Uterus (tissue), 4 donors: ENCODE measurements around the gene CDC42. TPM values are rescaled to one million over a fixed set of nuclear protein-coding genes. Genes with fewer than 3 reads are reported as not detected.
A peak's percentile ranks its signal among the peaks of the same experiment; 100 is the strongest.

Source experiments
- DNase-seq, 2 donors: peaks; one replicate each; pipeline ENCODE4 v3.0.0-alpha.2; 2019 to 2020
- H3K27ac ChIP-seq, 2 donors: fragments of 200-600 bp; sonication (generic); 1 replicate in 1 of 2; 2 replicates in 1 of 2; pipeline ENCODE4 v1.5.1; 2016 to 2018
- H3K27me3 ChIP-seq, 2 donors: fragments of 200-600 bp; sonication (generic); one replicate each; pipeline ENCODE4 v1.5.1; 2018 to 2019; ENCODE audit warnings: control low read depth in 1 of 2
- H3K36me3 ChIP-seq, 2 donors: fragments of 200-600 bp; sonication (generic); one replicate each; pipeline ENCODE4 v1.5.1; 2019; ENCODE audit warnings: control low read depth in 1 of 2
- H3K4me1 ChIP-seq, 2 donors: fragments of 200-600 bp; sonication (generic); one replicate each; pipeline ENCODE4 v1.5.1; 2018 to 2019; ENCODE audit warnings: control low read depth in 1 of 2
- H3K4me3 ChIP-seq, 2 donors: fragments of 200-600 bp; sonication (generic); 1 replicate in 1 of 2; 2 replicates in 1 of 2; pipeline ENCODE4 v1.5.1; 2018 to 2019; ENCODE audit warnings: mild to moderate bottlenecking in 1 of 2
- H3K9me3 ChIP-seq, 2 donors: fragments of 200-600 bp; sonication (generic); one replicate each; pipeline ENCODE4 v1.5.1; 2019; ENCODE audit warnings: control low read depth in 1 of 2
- POLR2A ChIP-seq, 2 donors: fragments of 450-650 bp; IDR thresholded peaks; one replicate each; pipeline ENCODE4 v1.6.1; 2016; ENCODE audit warnings: antibody characterized with exemption in 2 of 2, mild to moderate bottlenecking in 1 of 2, moderate library complexity in 1 of 2
- intact Hi-C: fragments of 100-400 bp; cut with DNase I; formaldehyde crosslinking; loops from one replicate; pipeline ENCODE4 v1.15.1; 2023; ENCODE audit warnings: low total_unique reads
- total RNA-seq, 4 donors: library from RNA; depleted of rRNA in 3 of 4; stranded (reverse); fragments of >200 nt in 3 of 4; gene quantifications; one replicate each; pipeline versions ENCODE4 v1.1.0 to v1.2.4, GENCODE V29; 2014 to 2023
- TF ChIP-seq, protein P1 (sequence below), 4 experiments: fragments of 200-600 bp in 2 of 4; fragments of 450-650 bp in 2 of 4; sonication (generic) in 2 of 4; IDR thresholded peaks; one replicate each; pipeline ENCODE4 v1.5.1; 2016 to 2019; ENCODE audit warnings: antibody characterized with exemption in 4 of 4, mild to moderate bottlenecking in 2 of 4, moderate library complexity in 1 of 4
- donor health status: DM: yes; HTN: yes; CAD: no.

The CDC42 gene
- total RNA-seq, 4 donors from 2014 or later, result 173 to 570 (median 223) TPM

DNA sequence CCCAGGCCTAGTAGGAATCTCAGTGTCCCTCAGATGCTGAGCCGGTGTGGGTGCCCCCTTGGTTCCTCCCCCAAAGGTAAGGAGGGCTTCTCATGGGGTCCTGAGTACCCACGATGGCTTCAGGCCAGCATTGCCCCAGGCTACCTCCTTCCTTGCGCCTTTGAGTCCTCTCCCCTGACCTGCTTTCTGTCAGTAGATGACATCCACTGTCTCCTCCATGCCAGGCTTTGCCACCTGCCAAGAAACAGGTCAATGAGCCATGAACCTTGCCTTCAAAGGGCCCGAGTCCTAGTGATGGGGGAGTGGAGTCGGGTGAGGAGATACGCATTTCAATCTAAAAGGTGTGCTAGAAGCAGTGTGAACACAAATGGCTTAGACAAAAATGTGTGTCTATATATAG lies 74.7 kb downstream of the CDC42 start:
- H3K36me3 ChIP-seq, result no peaks in the 10 kb centered on the region
- peaks cover under 1 to 6% of the 10 kb centered on the region in 2 donors for H3K4me1 ChIP-seq
- H3K9me3 ChIP-seq, result no peaks in the 10 kb centered on the region
- H3K27ac ChIP-seq, result no peak overlapping the region
- intact Hi-C loops, result no loop called here
- H3K27me3 ChIP-seq, result no peaks in the 10 kb centered on the region
- TF ChIP-seq, protein P1, sequence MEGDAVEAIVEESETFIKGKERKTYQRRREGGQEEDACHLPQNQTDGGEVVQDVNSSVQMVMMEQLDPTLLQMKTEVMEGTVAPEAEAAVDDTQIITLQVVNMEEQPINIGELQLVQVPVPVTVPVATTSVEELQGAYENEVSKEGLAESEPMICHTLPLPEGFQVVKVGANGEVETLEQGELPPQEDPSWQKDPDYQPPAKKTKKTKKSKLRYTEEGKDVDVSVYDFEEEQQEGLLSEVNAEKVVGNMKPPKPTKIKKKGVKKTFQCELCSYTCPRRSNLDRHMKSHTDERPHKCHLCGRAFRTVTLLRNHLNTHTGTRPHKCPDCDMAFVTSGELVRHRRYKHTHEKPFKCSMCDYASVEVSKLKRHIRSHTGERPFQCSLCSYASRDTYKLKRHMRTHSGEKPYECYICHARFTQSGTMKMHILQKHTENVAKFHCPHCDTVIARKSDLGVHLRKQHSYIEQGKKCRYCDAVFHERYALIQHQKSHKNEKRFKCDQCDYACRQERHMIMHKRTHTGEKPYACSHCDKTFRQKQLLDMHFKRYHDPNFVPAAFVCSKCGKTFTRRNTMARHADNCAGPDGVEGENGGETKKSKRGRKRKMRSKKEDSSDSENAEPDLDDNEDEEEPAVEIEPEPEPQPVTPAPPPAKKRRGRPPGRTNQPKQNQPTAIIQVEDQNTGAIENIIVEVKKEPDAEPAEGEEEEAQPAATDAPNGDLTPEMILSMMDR (IDR thresholded peaks at IDR 0.05), result no peak
- no peak for TF ChIP-seq POLR2A (IDR thresholded peaks at IDR 0.05)
- H3K4me3 ChIP-seq, result no peak overlapping the region
- DNase-seq, result peak in 1 of 2 donors; percentile 8

DNA sequence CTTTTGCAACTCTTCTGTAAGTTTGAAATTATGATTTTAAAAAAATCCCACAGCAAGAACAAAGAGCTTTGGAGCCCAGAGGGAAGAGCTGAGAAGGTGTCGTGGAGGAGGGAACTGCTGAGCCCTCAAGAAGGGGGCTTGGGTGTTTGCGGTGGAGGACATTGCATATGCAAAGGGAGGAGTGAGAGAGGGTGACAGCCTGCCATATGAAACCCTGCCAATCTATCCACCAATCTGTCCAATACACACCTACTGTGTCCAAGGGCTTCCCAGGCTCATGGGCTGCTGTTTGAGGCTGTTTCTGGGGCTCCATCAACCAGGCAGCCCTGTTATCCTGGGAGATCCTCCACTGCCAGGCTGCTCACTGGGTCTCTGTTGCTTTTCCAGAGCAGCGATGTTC lies 75.2 kb downstream of the CDC42 start:
- Histone ChIP-seq H3K4me3 (no peak overlapping the region), H3K9me3 (no peaks in the 10 kb centered on the region), H3K36me3 (no peaks in the 10 kb centered on the region), H3K4me1 (peaks cover 6 to 7% of the 10 kb centered on the region in 2 donors), H3K27ac (no peak overlapping the region), H3K27me3 (no peaks in the 10 kb centered on the region)
- no peak for DNase-seq
- intact Hi-C loops, result no loop called here
- TF ChIP-seq, protein P1 (IDR thresholded peaks at IDR 0.05), result no peak
- no peak for TF ChIP-seq POLR2A (IDR thresholded peaks at IDR 0.05)

DNA sequence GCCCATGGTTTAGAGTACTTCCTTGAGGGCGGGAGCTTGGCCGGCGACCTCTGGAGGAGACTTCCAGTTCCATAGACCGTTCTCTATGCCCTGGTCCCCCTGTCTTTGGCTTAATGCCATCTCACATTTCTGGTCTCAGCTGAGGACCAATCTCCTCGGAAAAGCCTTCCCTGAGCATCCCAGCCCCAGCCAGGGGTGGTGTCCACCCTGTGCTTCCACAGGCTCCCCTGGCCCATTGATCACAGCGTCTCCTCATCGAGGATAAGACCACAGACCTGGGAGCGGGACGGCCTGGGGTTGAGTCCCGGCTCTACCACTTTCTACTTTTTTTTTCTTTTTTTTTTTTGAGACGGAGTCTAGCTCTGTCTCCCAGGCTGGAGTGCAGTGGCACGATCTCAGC lies 75.9 kb downstream of the CDC42 start:
- Histone ChIP-seq H3K27me3 (no peaks in the 10 kb centered on the region), H3K4me3 (no peak overlapping the region), H3K4me1 (peaks cover 7 to 10% of the 10 kb centered on the region in 2 donors), H3K27ac (no peak overlapping the region), H3K9me3 (no peaks in the 10 kb centered on the region), H3K36me3 (no peaks in the 10 kb centered on the region)
- peak in 1 of 2 donors; percentile 11 for DNase-seq
- intact Hi-C loops, result no loop called here
- TF ChIP-seq, protein P1 (IDR thresholded peaks at IDR 0.05), result no peak
- TF ChIP-seq POLR2A (IDR thresholded peaks at IDR 0.05), result no peak

DNA sequence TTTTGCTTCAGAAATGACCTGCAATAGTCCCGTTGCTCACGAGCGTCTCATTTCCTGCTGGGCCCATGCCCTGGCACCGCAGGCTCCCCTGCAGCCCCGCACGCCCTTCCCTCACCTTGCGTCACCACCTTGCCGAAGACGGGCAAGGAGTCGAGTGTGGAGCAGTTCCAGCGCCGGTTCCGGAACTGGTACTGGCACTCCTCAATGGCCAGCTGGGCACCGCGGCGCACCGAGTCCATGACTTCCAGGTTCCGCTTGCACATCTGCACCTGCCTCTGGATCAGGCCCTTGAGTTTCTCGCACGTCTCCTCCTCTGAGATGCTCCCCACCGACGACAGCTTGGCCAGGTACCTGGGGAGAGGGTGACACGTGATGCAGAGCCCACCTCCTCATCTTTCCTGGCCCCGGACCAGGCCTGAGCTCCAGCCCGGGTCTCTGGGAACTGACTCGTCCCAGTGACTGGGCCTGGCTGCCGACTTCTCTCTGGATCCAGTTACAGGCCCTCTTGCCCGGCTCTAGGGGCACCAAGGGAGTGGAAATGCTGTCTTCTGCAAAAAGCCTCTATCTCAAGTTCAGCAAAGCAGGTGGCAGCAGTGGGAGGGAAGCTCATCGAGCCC lies 77.1 kb downstream of the CDC42 start:
- H3K9me3 ChIP-seq, result no peaks in the 10 kb centered on the region
- intact Hi-C loops, result no loop called here
- TF ChIP-seq, protein P1 (IDR thresholded peaks at IDR 0.05), result no peak
- TF ChIP-seq POLR2A (IDR thresholded peaks at IDR 0.05), result no peak

DNA sequence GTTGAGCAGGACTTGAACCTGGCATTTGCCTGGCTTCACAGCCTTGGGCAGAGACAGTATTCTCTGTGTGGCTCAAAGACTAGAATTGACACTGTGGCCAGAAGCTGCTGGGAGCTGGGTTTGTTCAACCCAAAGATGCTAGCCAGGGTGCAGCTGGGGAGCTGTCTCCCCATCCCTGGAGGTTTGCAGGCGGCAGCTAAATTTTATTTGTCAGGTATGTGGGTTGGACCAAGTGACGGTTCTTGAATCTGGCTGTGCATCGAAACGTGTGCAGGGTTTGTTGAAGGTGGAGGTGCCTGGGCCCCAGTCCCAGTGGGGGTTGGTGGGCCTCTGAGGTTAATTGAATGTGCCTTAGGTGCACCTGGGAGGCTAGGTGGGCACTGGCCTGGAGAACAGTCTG lies 78.6 kb downstream of the CDC42 start:
- H3K27me3 ChIP-seq, result no peaks in the 10 kb centered on the region
- DNase-seq, result peak in 1 of 2 donors; percentile 10
- no peak overlapping the region for H3K27ac ChIP-seq
- no peak overlapping the region for H3K4me3 ChIP-seq
- no peaks in the 10 kb centered on the region for H3K36me3 ChIP-seq
- H3K9me3 ChIP-seq, result no peaks in the 10 kb centered on the region
- intact Hi-C loops, result no loop called here
- no peak for TF ChIP-seq POLR2A (IDR thresholded peaks at IDR 0.05)
- TF ChIP-seq, protein P1 (IDR thresholded peaks at IDR 0.05), result no peak
- peaks cover 7 to 10% of the 10 kb centered on the region in 2 donors for H3K4me1 ChIP-seq

More for the DNA sequence above, 77.1 kb downstream of the CDC42 start:
- Histone ChIP-seq H3K27ac (no peak overlapping the region), H3K27me3 (no peaks in the 10 kb centered on the region), H3K4me1 (peaks cover 7 to 10% of the 10 kb centered on the region in 2 donors), H3K4me3 (no peak overlapping the region), H3K36me3 (no peaks in the 10 kb centered on the region)
- peak in 1 of 2 donors; percentile 16 for DNase-seq
